GM13977 (cell line): ENCODE results near the gene SEMA3B.

Source experiments
- DNase-seq: peaks from one replicate; pipeline ENCODE4 v3.0.0; 2012; ENCODE audit warnings: low spot score
- in situ Hi-C: fragments of 300-500 bp; cut with MboI; formaldehyde crosslinking; loops from one replicate; pipeline ENCODE4 v1.12.0; 2022; ENCODE audit warnings: low sequenced_read_pairs, low pct_unique_long_range_greater_than_20kb, mixed read lengths, inconsistent platforms; ENCODE audit not compliant: unreplicated experiment
- TF ChIP-seq, protein P1 (sequence below): IDR thresholded peaks from 2 replicates; pipeline ENCODE4 v1.5.1; 2012; ENCODE audit warnings: mild to moderate bottlenecking, control low read depth; ENCODE audit not compliant: insufficient read depth; ENCODE audit errors: extremely low read depth, missing control alignments

Gene SEMA3B

DNA sequence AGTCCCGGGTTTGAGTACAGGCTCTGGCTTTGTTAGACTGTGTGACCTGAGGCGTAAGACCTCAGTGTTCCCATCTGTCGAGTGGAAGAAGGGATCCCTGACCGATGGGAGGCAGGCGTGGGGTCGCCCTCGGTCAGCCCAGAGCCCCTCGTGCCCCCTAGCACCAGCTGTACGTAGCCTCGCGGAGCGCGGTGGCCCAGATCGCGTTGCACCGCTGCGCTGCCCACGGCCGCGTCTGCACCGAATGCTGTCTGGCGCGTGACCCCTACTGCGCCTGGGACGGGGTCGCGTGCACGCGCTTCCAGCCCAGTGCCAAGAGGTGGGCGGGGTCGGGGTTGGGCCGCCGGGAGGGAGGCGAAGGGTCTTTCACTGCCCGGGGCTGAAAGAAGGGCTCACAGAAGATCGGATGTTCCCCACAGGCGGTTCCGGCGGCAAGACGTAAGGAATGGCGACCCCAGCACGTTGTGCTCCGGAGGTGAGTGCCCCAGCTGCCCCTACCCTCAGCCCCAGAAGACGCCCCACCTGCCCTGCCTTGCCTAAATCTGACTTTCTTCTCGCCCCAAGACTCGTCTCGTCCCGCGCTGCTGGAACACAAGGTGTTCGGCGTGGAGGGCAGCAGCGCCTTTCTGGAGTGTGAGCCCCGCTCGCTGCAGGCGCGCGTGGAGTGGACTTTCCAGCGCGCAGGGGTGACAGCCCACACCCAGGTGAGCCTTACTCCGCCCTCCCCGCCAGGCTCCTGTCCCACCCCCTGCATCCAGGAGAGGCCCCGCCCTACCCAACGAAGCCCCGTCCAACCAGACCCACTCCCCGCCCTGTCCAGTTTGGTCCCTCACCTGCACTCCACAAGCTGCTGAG, 6.4 kb downstream of the SEMA3B start:
- DNase-seq, result peak; percentile 47
- in situ Hi-C loops, result loop anchor here (10.0 kb wide), 1 partner anchor 51 kb away; no protein-coding TSS in a partner anchor
- TF ChIP-seq, protein P1, sequence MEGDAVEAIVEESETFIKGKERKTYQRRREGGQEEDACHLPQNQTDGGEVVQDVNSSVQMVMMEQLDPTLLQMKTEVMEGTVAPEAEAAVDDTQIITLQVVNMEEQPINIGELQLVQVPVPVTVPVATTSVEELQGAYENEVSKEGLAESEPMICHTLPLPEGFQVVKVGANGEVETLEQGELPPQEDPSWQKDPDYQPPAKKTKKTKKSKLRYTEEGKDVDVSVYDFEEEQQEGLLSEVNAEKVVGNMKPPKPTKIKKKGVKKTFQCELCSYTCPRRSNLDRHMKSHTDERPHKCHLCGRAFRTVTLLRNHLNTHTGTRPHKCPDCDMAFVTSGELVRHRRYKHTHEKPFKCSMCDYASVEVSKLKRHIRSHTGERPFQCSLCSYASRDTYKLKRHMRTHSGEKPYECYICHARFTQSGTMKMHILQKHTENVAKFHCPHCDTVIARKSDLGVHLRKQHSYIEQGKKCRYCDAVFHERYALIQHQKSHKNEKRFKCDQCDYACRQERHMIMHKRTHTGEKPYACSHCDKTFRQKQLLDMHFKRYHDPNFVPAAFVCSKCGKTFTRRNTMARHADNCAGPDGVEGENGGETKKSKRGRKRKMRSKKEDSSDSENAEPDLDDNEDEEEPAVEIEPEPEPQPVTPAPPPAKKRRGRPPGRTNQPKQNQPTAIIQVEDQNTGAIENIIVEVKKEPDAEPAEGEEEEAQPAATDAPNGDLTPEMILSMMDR, result no peak

DNA sequence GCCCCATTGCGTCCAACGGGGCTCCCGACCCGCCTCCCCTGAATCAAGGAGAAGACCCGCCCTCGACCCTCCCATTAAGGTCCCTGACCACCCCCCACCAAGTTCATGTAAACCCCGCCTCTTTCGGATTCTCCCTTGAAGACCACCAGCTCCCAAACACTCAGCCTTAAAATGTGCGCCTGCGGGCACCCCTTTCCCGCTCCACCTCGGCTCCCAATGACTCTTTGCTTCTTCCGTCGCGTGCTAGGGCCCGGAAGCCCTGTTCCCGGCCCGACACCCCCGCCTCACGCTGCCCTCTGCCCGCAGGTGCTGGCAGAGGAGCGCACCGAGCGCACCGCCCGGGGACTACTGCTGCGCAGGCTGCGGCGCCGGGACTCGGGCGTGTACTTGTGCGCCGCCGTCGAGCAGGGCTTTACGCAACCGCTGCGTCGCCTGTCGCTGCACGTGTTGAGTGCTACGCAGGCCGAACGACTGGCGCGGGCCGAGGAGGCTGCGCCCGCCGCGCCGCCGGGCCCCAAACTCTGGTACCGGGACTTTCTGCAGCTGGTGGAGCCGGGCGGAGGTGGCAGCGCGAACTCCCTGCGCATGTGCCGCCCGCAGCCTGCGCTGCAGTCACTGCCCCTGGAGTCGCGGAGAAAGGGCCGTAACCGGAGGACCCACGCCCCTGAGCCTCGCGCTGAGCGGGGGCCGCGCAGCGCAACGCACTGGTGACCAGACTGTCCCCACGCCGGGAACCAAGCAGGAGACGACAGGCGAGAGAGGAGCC, 7.2 kb downstream of the SEMA3B start:
- DNase-seq, result no peak
- TF ChIP-seq, protein P1, result no peak
- in situ Hi-C loops, result loop anchor here (10.0 kb wide), 1 partner anchor 51 kb away; no protein-coding TSS in a partner anchor

DNA sequence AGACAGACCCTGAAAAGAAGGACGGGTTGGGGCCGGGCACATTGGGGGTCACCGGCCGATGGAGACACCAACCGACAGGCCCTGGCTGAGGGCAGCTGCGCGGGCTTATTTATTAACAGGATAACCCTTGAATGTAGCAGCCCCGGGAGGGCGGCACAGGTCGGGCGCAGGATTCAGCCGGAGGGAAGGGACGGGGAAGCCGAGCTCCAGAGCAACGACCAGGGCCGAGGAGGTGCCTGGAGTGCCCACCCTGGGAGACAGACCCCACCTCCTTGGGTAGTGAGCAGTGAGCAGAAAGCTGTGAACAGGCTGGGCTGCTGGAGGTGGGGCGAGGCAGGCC, 7.8 kb downstream of the SEMA3B start:
- in situ Hi-C loops, result loop anchor here (10.0 kb wide), 1 partner anchor 52 kb away; no protein-coding TSS in a partner anchor
- DNase-seq, result no peak
- TF ChIP-seq, protein P1, result no peak

DNA sequence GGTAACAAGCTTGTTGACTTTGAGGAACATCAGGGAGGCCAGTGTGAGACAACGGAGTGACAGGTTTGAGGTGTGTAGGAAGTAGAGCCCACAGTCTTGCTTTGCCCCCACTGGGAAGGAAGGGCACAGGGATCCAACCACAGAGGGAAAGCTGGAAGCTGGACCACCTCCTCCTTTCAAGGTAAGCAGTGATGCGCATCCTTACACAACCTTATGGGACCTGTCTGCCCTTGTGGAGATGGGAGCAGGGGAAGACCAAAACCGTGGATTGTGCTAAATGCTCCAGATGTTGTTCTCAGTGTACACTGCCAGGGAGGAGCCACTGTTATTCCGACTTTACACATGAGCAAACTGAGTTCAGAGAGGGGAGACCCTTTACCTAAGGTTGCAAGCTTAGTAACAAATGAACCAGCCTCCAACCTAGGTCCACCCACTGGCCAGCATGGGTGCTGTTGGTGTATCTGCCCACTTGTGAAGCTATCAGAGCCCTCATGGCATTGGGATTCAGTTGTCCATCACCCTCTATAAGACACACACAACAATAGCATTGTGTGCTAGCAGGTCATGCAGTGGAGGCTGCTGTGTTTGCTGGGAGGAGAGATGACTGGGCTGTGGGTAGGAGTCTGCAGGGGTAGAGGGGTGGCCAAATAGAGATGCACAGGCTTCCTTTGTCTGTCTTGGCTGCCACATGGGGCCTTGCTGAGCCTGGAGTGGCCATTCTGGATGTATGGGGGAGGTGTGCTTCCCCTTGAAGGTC, 9.4 kb downstream of the SEMA3B start:
- in situ Hi-C loops, result loop anchor here (10.0 kb wide), 1 partner anchor 54 kb away; no protein-coding TSS in a partner anchor

DNA sequence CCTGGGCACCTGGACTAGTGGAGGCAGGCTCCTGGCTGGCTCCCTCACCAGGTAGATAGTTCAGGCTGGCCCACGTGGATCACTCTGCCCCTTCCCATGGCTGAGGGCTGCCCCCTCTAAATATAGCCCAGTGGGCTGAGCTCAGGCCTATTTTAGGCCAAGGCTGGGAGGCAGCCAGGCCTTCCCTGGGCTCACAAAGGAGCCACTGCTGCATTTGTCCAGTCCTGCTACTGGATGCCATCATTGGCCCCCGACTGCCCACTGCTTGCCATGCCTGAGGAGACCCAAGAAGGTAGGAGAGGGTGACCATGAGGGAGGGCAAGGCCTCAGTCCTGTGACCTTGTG, 9.9 kb downstream of the SEMA3B start, which contains the start of gene LSMEM2:
Gene LSMEM2, plus strand, starts transcription at position 208 of the 345 bp plus-strand sequence. Its CDS starts 27 bp downstream, at position 235.
- in situ Hi-C loops, result loop anchor here (10.0 kb wide), 1 partner anchor 54 kb away; no protein-coding TSS in a partner anchor
- TF ChIP-seq, protein P1, result no peak
- DNase-seq, result no peak

More for the DNA sequence above, 9.4 kb downstream of the SEMA3B start:
- DNase-seq, result no peak
- TF ChIP-seq, protein P1, result no peak
